Panc1 (cell line): ENCODE measurements around the gene OR2A42. TPM values are rescaled to one million over a fixed set of nuclear protein-coding genes. Genes with fewer than 3 reads are reported as not detected.
"Not testable (repeated sequence)": the region's sequence is repeated elsewhere in the genome, so short reads cannot be mapped to it uniquely, and the experiment has no call there.

Experiments
- ATAC-seq: fragments of 200-7000 bp; cut with Tn5 transposase; 2 replicates; pipeline ENCODE4 v1.9.1; 2020; ENCODE audit warnings: mild to moderate bottlenecking, moderate library complexity
- BruUV-seq: library from RNA; stranded (reverse); fragments of 400-500 nt; replicated peaks from 2 replicates; lab custom pipeline; 2021; lab: Mats Ljungman, UMichigan
- CTCF ChIA-PET: fragments of 300-600 bp; sonication (Branson Sonifier 250); formaldehyde crosslinking; loops from one replicate; lab custom pipeline; 2022; ENCODE audit warnings: antibody characterized with exemption; lab: Charles Lee
- POLR2A ChIA-PET: fragments of 300-600 bp; sonication (Branson Sonifier 250); formaldehyde crosslinking; loops from one replicate; lab custom pipeline; 2022; ENCODE audit warnings: antibody characterized with exemption; lab: Charles Lee
- DNase-seq: peaks from one replicate; pipeline ENCODE4 v3.0.0-alpha.2; 2010; ENCODE audit warnings: low read depth, low spot score
- H3K27ac ChIP-seq: 2 replicates; pipeline ENCODE4 v1.5.1; 2011; ENCODE audit warnings: mild to moderate bottlenecking, low read length, inconsistent platforms
- H3K27me3 ChIP-seq: fragments of 200-500 bp; sonication (Bioruptor generic); 2 replicates; pipeline ENCODE4 v1.6.0; 2014; ENCODE audit warnings: low read length, inconsistent platforms; ENCODE audit not compliant: control insufficient read depth, insufficient read depth
- H3K36me3 ChIP-seq: fragments of 200-500 bp; sonication (Bioruptor generic); 2 replicates; pipeline ENCODE4 v1.5.1; 2014; ENCODE audit warnings: inconsistent platforms, mild to moderate bottlenecking, low read length, moderate library complexity; ENCODE audit not compliant: control insufficient read depth, insufficient read depth
- H3K4me1 ChIP-seq: 2 replicates; pipeline ENCODE4 v1.5.1; 2011; ENCODE audit warnings: inconsistent platforms, mild to moderate bottlenecking, low read length, moderate library complexity; ENCODE audit not compliant: control insufficient read depth, insufficient read depth
- H3K4me3 ChIP-seq, 2 experiments: 2 replicates each; pipeline ENCODE4 v1.5.1; 2011 to 2012; ENCODE audit warnings: low read depth in 2 of 2, low read length in 2 of 2, mild to moderate bottlenecking in 2 of 2, inconsistent platforms in 1 of 2, moderate library complexity in 1 of 2
- H3K9me3 ChIP-seq: fragments of 200-500 bp; sonication (Bioruptor generic); 2 replicates; pipeline ENCODE4 v1.5.1; 2014; ENCODE audit warnings: low read depth, mild to moderate bottlenecking, inconsistent platforms, low read length, moderate library complexity; ENCODE audit not compliant: control insufficient read depth, insufficient read depth
- in situ Hi-C: cut with HindIII; loops from 2 replicates; pipeline ENCODE4 v1.10.0; 2016; ENCODE audit warnings: low sequenced_read_pairs, low pct_unique_long_range_greater_than_20kb
- intact Hi-C: fragments of 100-400 bp; cut with micrococcal nuclease; formaldehyde crosslinking; loops from one replicate; pipeline ENCODE4 v1.10.0; 2022; ENCODE audit not compliant: unreplicated experiment
- total RNA-seq: library from RNA; stranded (reverse); gene quantifications from one replicate; pipeline ENCODE4 v1.2.1, GENCODE V29; 2021; ENCODE audit not compliant: unreplicated experiment

OR2A42 gene
- total RNA-seq, 1 experiment from 2014 or later = not detected

DNA sequence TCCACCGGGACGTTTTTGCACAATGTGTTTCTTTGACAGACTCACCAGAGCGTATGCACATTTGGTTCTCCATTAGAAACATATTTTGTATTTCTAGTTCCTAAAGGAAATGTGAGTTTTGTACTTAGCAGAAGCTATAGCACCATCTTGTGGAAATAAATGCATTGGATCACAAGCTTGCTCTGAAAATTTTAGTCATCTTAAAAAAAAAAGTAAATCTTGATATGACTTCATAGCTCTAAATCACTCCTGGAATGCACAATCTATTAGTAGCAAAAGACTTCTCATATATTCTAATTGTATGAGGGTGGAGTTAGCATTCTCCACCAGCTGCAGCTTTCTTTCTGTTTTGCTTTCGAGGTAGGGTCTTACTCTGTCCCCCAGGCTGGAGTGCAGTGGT is 20.3 kb downstream of the OR2A42 start:
- H3K4me3 ChIP-seq, POLR2A ChIA-PET, H3K9me3 ChIP-seq, H3K27ac ChIP-seq, H3K4me1 ChIP-seq, H3K27me3 ChIP-seq, BruUV-seq, H3K36me3 ChIP-seq, DNase-seq, in situ Hi-C loops, intact Hi-C loops: not testable (repeated sequence)
- peak; percentile 62; the same call in 1 of the 2 replicates for ATAC-seq
- CTCF ChIA-PET = interaction anchor here (0.6 kb wide), 1 partner anchor 113 kb away, joined by 3 read pairs; no protein-coding TSS in a partner anchor

DNA sequence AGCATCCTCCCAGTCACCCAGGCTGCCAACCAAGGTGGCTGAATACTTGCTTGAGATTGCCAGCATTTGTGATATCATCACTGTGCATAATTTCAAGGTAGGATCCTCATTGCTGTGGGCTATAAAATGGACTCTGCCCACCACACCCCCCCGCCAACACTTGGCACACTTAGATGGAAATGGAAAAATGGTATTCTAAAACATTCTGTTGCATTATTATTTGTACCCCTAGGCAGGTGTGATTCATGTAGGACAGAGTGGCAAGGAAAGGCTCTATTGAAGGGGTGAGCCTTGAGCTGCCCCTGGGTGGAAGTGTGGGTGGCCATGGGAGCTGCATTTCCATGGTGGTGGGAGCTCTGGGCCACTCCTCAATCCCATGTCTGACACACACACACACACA is 20.8 kb downstream of the OR2A42 start:
- DNase-seq, H3K4me3 ChIP-seq, H3K4me1 ChIP-seq, BruUV-seq, H3K36me3 ChIP-seq, POLR2A ChIA-PET, intact Hi-C loops, H3K9me3 ChIP-seq, H3K27ac ChIP-seq, H3K27me3 ChIP-seq, in situ Hi-C loops: not testable (repeated sequence)
- ATAC-seq = 0 out of 2 replicates have a peak, but pooled peaks have one; percentile 26
- CTCF ChIA-PET = interaction anchor here (0.6 kb wide), 1 partner anchor 113 kb away, joined by 3 read pairs; no protein-coding TSS in a partner anchor

DNA sequence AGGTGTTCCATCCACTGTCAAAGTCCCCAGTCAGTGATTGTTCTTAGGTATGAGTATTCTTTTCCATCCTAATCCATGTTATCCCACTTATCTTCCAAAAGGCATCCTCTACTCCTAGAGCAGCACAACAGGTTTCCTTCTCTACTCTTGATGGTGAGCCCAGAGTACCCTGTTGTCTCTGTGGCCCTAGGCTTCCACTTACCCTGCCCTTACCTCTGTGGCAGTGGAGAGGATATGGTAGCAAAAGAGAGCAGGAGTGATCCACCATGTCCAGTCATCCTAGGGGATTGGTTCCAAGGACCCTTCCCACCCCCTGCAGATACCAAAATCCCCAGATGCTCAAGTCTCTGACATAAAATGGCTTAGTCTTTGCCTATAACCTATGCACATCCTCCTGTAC is 22.2 kb downstream of the OR2A42 start:
- POLR2A ChIA-PET = not testable (repeated sequence)

DNA sequence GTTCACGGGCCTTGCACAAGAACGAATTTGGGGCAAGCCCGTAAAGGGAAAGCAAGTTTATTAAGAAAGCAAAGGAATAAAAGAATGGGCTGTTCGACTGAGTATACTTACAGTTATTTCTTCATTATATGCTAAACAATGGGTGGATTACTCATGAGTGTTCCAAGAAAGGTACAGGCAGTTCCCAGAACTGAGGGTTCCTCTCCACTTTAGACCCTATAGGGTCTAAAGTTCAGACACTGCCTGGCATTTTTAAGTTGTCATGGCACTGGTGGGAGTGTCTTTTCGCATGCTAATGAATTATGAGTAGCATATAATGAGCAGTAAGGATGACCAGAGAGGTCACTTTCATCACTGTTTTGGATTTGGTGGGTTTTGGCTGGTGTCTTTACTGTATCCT is 34.1 kb downstream of the OR2A42 start:
- intact Hi-C loops, H3K27me3 ChIP-seq, H3K27ac ChIP-seq, CTCF ChIA-PET, BruUV-seq, H3K9me3 ChIP-seq, H3K4me3 ChIP-seq, ATAC-seq, H3K4me1 ChIP-seq, in situ Hi-C loops, POLR2A ChIA-PET, H3K36me3 ChIP-seq, DNase-seq: not testable (repeated sequence)

More for the DNA sequence above, 22.2 kb downstream of the OR2A42 start:
- CTCF ChIA-PET, H3K27ac ChIP-seq, H3K4me3 ChIP-seq, DNase-seq, H3K4me1 ChIP-seq, H3K36me3 ChIP-seq, H3K27me3 ChIP-seq, in situ Hi-C loops, BruUV-seq, H3K9me3 ChIP-seq, ATAC-seq, intact Hi-C loops: not testable (repeated sequence)

DNA sequence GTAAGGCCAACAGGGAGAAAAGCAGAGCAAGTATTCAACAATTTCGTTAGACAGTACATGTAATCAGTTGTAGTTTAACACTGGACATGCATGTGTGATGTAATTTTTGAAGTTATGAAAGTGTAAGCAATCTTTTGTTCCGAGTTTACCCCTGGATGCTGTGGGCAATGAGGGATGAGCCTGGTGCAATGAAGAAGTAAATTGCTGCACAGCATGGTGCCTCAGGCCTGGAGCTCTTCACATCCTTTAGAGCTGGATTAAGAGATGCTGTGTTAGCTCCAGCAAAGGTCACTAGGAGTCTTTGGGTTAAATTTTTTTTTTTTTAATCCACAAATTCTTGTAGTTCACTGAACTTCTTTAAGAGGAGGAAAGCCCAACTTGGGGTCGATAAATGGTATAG is 36.3 kb downstream of the OR2A42 start:
- POLR2A ChIA-PET, DNase-seq, ATAC-seq, in situ Hi-C loops, H3K27ac ChIP-seq, H3K9me3 ChIP-seq, intact Hi-C loops, H3K36me3 ChIP-seq, H3K4me1 ChIP-seq, H3K4me3 ChIP-seq, H3K27me3 ChIP-seq, CTCF ChIA-PET: not testable (repeated sequence)
- BruUV-seq = TSS peak; percentile 28

DNA sequence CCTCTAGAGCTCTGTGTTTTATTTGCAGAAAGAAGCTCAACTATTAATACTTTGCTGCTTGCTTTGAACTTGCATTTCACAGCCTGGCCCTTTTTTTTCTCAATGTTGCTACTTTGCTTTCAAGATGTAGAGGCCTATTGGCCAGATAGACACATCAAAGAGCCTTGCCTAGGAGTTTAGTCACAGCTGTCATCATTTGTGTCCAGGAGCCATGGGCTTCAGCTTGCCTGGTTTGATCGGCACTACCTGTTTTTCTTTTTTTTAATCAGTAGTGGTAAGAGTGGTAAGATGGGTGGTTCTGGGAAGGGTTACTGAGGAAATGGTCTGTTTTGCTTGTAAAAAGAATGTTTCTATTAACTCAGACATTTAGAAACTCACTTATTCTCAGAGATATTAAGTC is 37.4 kb downstream of the OR2A42 start:
- ATAC-seq, CTCF ChIA-PET, H3K27me3 ChIP-seq, H3K36me3 ChIP-seq, BruUV-seq, H3K27ac ChIP-seq, POLR2A ChIA-PET, H3K9me3 ChIP-seq, intact Hi-C loops, H3K4me3 ChIP-seq, DNase-seq, H3K4me1 ChIP-seq, in situ Hi-C loops: not testable (repeated sequence)

DNA sequence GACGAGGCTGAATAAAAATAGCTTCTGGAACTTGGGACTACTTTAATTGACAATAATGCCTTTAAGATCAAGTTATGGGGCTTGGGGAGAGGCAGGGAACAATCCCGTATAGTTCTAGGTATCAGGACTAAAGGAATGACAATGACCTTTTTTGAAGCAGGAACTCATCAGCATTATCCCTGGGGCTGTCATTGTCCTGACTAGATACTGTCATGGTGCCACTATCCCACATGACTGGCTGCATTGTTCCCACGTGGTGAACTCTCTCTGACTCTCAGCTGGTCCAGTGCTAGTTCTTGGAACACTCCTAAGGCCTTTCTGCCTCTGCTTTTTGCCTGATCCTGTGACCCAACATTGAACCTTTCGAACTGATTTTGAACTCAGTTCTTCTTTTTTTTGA is 40.5 kb downstream of the OR2A42 start:
- H3K27ac ChIP-seq, H3K4me1 ChIP-seq, H3K4me3 ChIP-seq, in situ Hi-C loops, H3K9me3 ChIP-seq, BruUV-seq, H3K27me3 ChIP-seq, ATAC-seq, DNase-seq, intact Hi-C loops, H3K36me3 ChIP-seq, POLR2A ChIA-PET, CTCF ChIA-PET: not testable (repeated sequence)
